IPS-18a (cell line): ENCODE data around the gene ALG12.

Experiments
- H3K27ac ChIP-seq: one replicate; pipeline ENCODE4 v1.5.1; 2013; ENCODE audit warnings: low read length
- H3K27me3 ChIP-seq: one replicate; pipeline ENCODE4 v1.6.1; 2013; ENCODE audit warnings: mild to moderate bottlenecking, low read length; ENCODE audit not compliant: control insufficient read depth, insufficient read depth
- H3K36me3 ChIP-seq: one replicate; pipeline ENCODE4 v1.6.1; 2013; ENCODE audit warnings: low read depth, low read length; ENCODE audit not compliant: control insufficient read depth
- H3K4me1 ChIP-seq: one replicate; pipeline ENCODE4 v1.6.1; 2013; ENCODE audit warnings: low read depth, low read length; ENCODE audit not compliant: control insufficient read depth
- H3K4me3 ChIP-seq: one replicate; pipeline ENCODE4 v1.5.1; 2013; ENCODE audit warnings: low read length
- H3K9ac ChIP-seq: one replicate; pipeline ENCODE4 v1.6.1; 2013; ENCODE audit warnings: mild to moderate bottlenecking, low read length, moderate library complexity
- H3K9me3 ChIP-seq: one replicate; pipeline ENCODE4 v1.6.1; 2013; ENCODE audit warnings: low read depth, low read length; ENCODE audit not compliant: control insufficient read depth

ALG12 gene

DNA sequence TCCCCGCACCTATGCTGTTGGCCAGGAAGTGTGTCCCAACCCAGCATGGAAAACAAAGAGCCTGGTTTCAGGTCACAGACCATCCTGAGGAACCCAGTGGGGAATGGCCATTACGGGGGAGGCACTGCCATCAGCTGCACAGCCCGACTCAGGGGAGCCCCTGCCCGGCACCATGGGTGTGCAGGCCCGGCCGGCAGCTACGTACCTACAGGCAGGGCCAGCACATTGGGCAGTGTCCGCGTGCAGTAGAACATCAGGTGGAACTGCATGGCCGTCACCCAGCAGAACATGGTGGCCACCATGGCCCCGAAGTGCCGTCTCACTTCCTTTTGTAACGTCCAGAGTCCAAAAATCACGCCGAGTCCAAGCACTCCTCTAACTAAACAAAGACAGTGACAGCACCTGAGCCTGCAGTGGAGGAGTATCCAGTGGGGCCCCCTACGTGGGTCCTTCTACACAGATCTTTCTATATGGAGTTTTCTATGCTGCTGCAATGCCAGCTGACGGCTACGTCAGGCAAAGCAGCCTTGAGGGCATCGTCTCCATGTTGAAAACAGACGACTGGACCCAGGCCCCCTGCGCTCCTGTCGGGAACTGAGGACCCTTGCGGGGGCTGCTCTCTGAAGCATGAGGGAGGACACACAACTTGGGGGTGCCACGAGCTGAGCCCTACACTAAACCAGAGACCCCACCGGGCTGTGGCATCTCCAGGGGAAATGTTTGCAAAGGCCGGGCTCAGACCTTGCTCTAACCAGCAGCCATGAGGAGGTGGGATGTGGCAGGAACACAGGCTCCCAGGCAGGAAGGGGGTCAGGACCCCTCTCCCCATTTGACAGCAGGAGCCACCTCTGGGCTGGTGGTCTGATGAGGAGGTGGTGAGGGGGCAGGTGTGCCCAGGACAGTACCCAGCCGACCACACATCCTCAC lies 7.7 kb downstream of the ALG12 start:
- Histone ChIP-seq H3K36me3 (peaks cover 19% of the 10 kb centered on the region), H3K27me3 (no peaks in the 10 kb centered on the region), H3K4me1 (no peaks in the 10 kb centered on the region), H3K9ac (no peak overlapping the region), H3K27ac (no peak overlapping the region), H3K4me3 (no peak overlapping the region), H3K9me3 (no peaks in the 10 kb centered on the region)

DNA sequence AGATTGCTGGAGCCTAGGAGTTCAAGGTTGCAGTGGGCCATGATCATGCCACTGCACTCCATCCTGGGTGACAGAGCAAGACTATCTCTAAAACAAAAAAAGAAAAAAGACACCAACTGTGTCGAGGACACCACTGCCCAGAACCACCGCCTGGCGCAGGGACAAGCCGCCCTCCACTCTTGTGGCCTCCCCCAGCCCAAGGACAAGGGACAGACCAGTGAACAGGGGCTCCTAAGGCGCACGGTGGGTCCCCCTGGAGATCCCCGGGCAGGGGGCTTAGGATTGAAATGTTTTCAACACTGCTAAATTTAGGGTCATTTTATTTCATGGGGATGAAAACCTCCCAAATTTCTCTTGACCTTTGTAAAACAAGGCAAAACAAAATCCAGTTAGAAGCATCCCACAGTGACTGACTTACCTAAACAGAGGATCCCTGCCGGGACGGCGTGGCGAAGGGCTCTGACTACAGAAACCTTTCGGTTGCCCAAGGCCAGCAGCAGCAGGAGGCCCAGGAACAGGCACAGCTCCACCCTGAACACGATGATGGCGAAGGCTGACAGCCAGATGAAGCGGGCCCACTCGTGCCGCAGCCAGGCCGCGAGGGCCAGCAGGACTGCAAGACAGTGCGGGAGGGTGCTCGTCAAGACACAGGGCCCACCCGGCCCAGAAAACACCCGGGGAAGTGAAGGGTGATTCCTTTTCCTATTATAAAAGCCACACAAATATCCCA lies 8.6 kb downstream of the ALG12 start:
- Histone ChIP-seq H3K36me3 (peaks cover 19% of the 10 kb centered on the region), H3K27me3 (no peaks in the 10 kb centered on the region), H3K9ac (no peak overlapping the region), H3K4me1 (no peaks in the 10 kb centered on the region), H3K9me3 (no peaks in the 10 kb centered on the region), H3K4me3 (no peak overlapping the region), H3K27ac (no peak overlapping the region)

DNA sequence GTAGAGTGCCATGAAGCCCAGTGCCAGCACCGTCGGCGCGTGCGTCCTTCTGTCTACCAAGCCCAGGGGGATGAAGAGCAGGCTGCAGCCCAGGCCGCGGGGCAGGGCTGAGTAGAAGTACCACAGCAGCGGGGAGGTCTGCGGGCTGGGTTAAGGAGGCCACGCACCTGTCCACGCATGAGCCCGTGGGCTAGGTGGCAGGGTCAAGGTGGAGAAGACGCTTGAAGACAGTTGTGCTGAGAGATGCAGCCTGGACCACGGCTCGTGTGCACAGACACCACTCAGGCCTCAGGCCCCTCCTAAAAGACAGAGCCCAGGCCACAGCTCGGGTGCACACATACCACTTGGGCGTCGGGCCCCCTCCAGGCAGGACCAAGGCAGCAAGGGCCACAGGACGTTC lies 10.4 kb downstream of the ALG12 start:
- Histone ChIP-seq H3K36me3 (peaks cover 21% of the 10 kb centered on the region), H3K27ac (no peak overlapping the region), H3K27me3 (no peaks in the 10 kb centered on the region), H3K9ac (no peak overlapping the region), H3K4me1 (no peaks in the 10 kb centered on the region), H3K9me3 (no peaks in the 10 kb centered on the region), H3K4me3 (no peak overlapping the region)

DNA sequence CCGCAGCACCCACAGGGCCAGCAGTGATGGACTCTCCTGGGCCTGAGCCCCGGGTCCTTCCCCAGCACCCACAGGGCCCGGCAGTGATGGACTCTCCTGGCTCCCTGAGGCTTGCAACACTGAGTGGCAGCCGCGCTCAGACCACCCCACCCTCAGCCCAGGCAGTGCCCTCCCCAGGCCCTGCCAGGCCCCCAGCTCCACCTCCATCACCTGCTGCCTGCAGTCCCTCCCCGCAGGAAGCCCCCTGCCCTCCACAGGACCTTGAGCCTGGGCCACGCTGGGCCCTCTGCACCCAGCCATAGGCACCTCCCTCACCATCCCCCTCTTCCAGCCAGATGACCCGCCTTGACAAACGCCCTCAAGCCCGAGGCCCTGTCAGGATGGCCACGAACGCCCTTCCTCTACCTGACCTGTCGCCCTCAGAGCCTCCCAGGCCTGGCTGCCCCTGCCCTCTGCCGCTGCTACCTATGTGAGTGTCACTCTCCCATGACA lies 11.4 kb downstream of the ALG12 start:
- Histone ChIP-seq H3K9me3 (no peaks in the 10 kb centered on the region), H3K36me3 (peaks cover 20% of the 10 kb centered on the region), H3K27me3 (no peaks in the 10 kb centered on the region), H3K27ac (no peak overlapping the region), H3K9ac (no peak overlapping the region), H3K4me3 (no peak overlapping the region), H3K4me1 (no peaks in the 10 kb centered on the region)

DNA sequence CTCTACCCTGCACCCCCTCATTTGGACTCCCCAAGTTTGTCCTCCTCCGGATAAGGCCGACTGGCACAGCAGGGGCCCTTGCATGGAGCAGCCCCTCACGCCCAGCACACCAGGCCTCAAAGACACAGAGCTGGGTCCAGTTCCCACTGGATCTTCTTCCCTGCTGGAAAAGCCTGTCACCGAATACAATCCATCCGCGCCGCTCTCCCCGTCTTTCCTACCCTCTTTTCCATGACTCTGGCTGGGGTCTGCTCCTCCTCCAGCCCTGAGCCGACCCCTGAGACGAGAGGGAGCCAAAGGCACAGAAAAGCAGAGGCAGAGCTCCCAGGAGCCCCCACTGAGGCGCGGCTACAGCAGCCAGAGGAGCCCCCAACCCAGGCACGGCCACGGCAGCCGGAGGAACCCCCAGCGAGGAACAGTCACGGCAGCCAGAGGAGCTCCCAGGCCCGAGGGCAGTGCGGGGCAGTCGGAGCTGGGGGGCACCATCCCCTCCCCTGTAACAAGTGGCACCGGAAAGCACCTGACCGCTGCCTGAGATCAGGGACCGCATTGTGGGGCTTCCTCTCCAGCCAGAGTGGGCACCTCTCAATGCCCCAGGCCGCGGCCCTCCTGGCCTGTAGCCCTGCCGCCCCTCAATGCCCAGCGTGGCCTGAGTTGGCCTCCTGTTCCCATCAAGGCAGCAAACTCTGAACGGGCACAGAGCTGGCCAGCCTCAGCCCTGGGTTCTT lies 12.0 kb downstream of the ALG12 start:
- H3K4me1 ChIP-seq: no peaks in the 10 kb centered on the region
- no peaks in the 10 kb centered on the region for H3K27me3 ChIP-seq
- peaks cover 20% of the 10 kb centered on the region for H3K36me3 ChIP-seq
- H3K27ac ChIP-seq: no peak overlapping the region
- H3K9me3 ChIP-seq: no peaks in the 10 kb centered on the region
- no peak overlapping the region for H3K4me3 ChIP-seq
- H3K9ac ChIP-seq: no peak overlapping the region

DNA sequence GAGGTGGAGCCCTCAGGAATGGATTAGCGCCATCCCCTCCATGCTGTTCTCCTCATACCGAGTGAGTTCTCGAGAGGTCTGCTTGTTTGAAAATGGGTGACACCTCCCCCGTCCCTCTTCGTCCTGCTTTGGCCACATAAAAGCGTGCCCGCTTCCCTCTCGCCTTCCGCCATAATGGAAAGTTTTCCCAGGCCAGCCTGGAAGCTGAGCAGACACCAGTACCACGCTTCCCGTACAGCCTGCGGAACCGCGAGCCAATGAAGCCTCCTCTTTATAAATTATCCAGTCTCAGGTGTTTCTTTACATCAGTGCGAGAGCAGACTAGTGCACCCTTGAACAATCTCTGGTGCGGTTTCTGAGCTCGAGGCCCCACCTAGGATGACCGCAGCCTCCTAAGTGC lies 12.8 kb downstream of the ALG12 start:
- no peaks in the 10 kb centered on the region for H3K4me1 ChIP-seq
- no peak overlapping the region for H3K4me3 ChIP-seq
- no peaks in the 10 kb centered on the region for H3K27me3 ChIP-seq
- H3K9ac ChIP-seq: no peak overlapping the region
- H3K36me3 ChIP-seq: peaks cover 20% of the 10 kb centered on the region
- H3K9me3 ChIP-seq: no peaks in the 10 kb centered on the region
- no peak overlapping the region for H3K27ac ChIP-seq

DNA sequence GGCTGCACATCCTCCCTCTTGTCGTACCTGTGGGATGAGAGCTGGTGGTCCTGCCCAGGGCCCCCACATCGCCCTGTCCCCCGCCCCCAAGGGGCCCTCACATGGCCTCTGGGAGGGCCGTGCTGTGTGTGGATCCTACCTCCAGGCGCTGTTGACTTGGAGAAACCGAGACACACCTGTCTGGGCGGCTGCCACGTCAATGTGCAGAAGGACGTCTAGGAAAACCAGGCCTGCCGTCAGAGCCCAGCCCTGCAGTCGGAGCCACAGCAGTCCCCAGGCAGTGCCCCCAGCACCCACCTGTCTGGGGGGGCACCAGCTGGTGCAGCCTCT lies 14.2 kb downstream of the ALG12 start:
- no peaks in the 10 kb centered on the region for H3K9me3 ChIP-seq
- no peak overlapping the region for H3K9ac ChIP-seq
- peaks cover 15% of the 10 kb centered on the region for H3K36me3 ChIP-seq
- no peak overlapping the region for H3K4me3 ChIP-seq
- no peaks in the 10 kb centered on the region for H3K4me1 ChIP-seq
- no peaks in the 10 kb centered on the region for H3K27me3 ChIP-seq
- H3K27ac ChIP-seq: no peak overlapping the region

DNA sequence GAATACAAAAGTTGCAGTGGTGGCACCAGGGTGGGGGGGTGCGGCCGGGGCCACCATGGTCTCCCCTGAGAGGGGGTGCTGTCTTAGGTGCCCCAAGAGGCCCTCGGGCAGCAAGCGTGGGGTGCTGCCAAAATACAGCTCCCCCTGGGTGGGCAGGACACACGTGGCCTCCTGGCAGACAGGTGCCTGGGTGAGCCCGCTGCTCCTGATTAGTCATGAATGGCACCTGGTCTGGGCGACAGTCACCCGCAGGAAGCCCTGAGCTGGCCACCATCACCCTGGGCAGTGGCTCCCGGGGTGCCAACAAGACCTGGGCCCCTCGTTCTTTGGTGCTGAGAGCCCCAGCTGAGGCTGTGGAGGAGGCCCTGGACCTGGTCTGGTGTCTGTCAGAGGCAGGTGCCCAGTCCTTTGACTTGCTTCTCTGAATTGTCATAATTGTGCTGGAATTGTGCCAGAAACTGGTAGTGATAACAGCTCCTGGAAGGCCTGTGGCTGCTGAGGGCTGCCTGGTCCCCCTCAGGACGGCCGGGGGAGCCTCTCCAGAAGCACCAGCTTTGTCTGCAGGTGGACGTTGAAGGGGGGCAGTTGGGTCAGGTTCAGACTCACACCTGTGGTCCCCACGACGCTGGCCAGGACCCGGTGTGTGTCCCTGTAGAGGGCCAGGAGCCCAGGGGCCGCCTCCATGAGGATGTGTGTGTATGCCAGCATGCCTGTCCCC lies 14.8 kb downstream of the ALG12 start:
- Histone ChIP-seq H3K27ac (no peak overlapping the region), H3K9ac (no peak overlapping the region), H3K4me3 (no peak overlapping the region), H3K36me3 (peaks cover 14% of the 10 kb centered on the region), H3K27me3 (no peaks in the 10 kb centered on the region), H3K4me1 (no peaks in the 10 kb centered on the region), H3K9me3 (no peaks in the 10 kb centered on the region)

DNA sequence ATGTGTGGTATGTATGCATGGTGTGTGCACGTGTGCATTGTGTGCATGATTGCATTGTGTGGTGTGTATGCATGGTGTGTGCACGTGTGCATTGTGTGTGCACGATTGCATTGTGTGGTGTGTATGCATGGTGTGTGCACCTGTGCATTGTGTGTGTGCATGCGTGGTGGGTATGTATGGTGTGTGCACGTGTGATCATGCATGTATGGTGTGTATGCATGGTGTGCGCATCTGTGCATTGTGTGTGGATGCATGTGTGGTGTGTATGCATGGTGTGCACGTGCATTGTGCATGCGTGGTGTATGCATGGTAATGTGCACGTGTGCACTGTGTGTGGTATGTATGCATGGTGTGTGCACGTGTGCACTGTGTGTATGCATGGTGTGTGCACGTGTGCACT lies 16.8 kb downstream of the ALG12 start:
- no peak overlapping the region for H3K4me3 ChIP-seq
- no peak overlapping the region for H3K27ac ChIP-seq
- H3K9me3 ChIP-seq: no peaks in the 10 kb centered on the region
- H3K27me3 ChIP-seq: no peaks in the 10 kb centered on the region
- H3K4me1 ChIP-seq: no peaks in the 10 kb centered on the region
- H3K9ac ChIP-seq: no peak overlapping the region
- H3K36me3 ChIP-seq: peaks cover 6% of the 10 kb centered on the region

DNA sequence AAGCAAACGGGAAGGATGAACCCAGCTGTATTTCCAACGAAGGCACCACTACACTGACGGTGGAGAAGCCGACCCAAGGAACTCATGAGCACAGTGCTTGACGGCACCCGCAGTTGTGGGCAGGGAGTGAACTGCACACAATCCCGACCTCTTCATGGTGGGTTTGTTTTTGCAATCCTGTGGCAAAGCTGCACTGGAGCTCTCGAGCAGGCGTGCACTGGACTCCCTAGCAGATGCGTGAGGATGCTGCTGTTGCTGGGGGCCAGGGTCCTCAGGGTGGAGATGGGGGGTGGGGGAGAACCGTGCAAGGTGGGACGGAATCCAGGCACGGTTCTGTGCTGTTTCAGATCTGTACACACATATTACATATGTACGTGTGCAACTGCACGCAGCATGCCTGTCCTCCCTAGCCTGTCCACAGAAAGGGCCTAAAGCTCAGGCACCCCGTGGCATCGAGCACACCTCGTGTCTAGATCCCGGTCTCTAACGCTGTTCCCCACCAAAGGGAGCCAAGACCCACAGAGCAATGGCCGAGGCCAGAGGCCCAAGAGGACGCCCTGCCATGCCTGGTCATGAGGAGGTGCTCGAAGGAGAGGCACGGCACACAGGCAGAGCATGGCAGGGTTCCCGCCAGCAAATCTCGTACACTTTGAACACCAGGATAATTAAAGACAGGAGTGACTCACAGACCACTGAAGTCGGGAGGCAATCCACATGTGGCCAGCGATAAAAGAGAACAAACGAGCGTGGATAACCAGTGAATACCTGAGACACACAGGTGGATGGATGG lies 17.6 kb downstream of the ALG12 start:
- Histone ChIP-seq H3K4me1 (no peaks in the 10 kb centered on the region), H3K4me3 (no peak overlapping the region), H3K27me3 (no peaks in the 10 kb centered on the region), H3K9me3 (no peaks in the 10 kb centered on the region), H3K27ac (no peak overlapping the region), H3K36me3 (peaks cover 6% of the 10 kb centered on the region), H3K9ac (no peak overlapping the region)
